Measurements from ENCODE around the gene FGD2.
"Not testable (repeated sequence)": the region's sequence is repeated elsewhere in the genome, so short reads cannot be mapped to it uniquely, and the experiment has no call there.

FGD2 gene

GRCh38 chr6:36971921-36972673, 33.4 kb upstream of the FGD2 start:
- DNase-seq (ENCODE audit: low read depth), result no peak

GRCh38 chr6:36973190-36973589, 32.3 kb upstream of the FGD2 start:
- DNase-seq (ENCODE audit: low read depth), result no peak

GRCh38 chr6:36973647-36974046, 31.8 kb upstream of the FGD2 start:
- no peak for DNase-seq (ENCODE audit: low read depth)

GRCh38 chr6:36975231-36976006, 30.0 kb upstream of the FGD2 start:
- no peak for DNase-seq (ENCODE audit: low read depth)

GRCh38 chr6:36976007-36976264, 29.5 kb upstream of the FGD2 start:
- no peak for DNase-seq (ENCODE audit: low read depth)

GRCh38 chr6:36976509-36976908, 28.9 kb upstream of the FGD2 start:
- no peak for DNase-seq (ENCODE audit: low read depth)

- DNase-seq (ENCODE audit: low read depth), result no peak
These were observed 28.5 kb upstream of the FGD2 start for GRCh38 chr6:36976931-36977330.

GRCh38 chr6:36977470-36977941, 27.9 kb upstream of the FGD2 start:
- DNase-seq (ENCODE audit: low read depth), result no peak

GRCh38 chr6:36978421-36979346, 26.8 kb upstream of the FGD2 start:
- no peak for DNase-seq (ENCODE audit: low read depth)

- peak; percentile 40 for DNase-seq (ENCODE audit: low read depth)
These were observed 26.1 kb upstream of the FGD2 start for GRCh38 chr6:36979347-36979742.

- no peak for DNase-seq (ENCODE audit: low read depth)
These were observed 25.3 kb upstream of the FGD2 start for GRCh38 chr6:36980129-36980528.

- DNase-seq (ENCODE audit: low read depth), result no peak
These were observed 24.4 kb upstream of the FGD2 start for GRCh38 chr6:36980876-36981619.

GRCh38 chr6:36983538-36983937, 21.9 kb upstream of the FGD2 start:
- DNase-seq (ENCODE audit: low read depth), result no peak

- DNase-seq (ENCODE audit: low read depth), result peak; percentile 53
These were observed 20.7 kb upstream of the FGD2 start for GRCh38 chr6:36984581-36985416.

- no peak for DNase-seq (ENCODE audit: low read depth)
These were observed 20.0 kb upstream of the FGD2 start for GRCh38 chr6:36985417-36985807.

- DNase-seq (ENCODE audit: low read depth), result peak; percentile 75
These were observed 19.4 kb upstream of the FGD2 start, which contains the start of gene MTCH1 for GRCh38 chr6:36985808-36986703. TSS of gene MTCH1 (minus strand) at chr6:36986196. CDS start at chr6:36986173, 23 bp downstream.

GRCh38 chr6:36986704-36987047, 18.8 kb upstream of the FGD2 start:
- DNase-seq (ENCODE audit: low read depth), result no peak

- DNase-seq (ENCODE audit: low read depth), result no peak
These were observed 16.2 kb upstream of the FGD2 start for GRCh38 chr6:36989264-36989663.

GRCh38 chr6:36990401-36990800, 15.1 kb upstream of the FGD2 start:
- DNase-seq (ENCODE audit: low read depth), result not testable (repeated sequence)
